GM12878 (cell line): ENCODE data around the gene MPPED1.

Experiments
- MXI1 ChIP-seq: fragments of 150-350 bp; IDR thresholded peaks from 2 replicates; pipeline ENCODE4 v1.6.1; 2011; ENCODE audit warnings: low read depth, mild to moderate bottlenecking, inconsistent platforms, low read length, improper control_type of control experiment
- NFYB ChIP-seq: IDR thresholded peaks from 2 replicates; pipeline ENCODE4 v1.6.1; 2011; ENCODE audit warnings: low read depth, mild to moderate bottlenecking, low read length, improper control_type of control experiment, moderate library complexity; ENCODE audit not compliant: insufficient read depth
- POLR2A ChIP-seq: IDR thresholded peaks from 2 replicates; pipeline ENCODE4 v1.6.1; 2011; ENCODE audit warnings: low read depth, mild to moderate bottlenecking, low read length
- ZNF217 ChIP-seq: fragments of 450-650 bp; IDR thresholded peaks from 2 replicates; pipeline ENCODE4 v1.6.1; 2017; ENCODE audit warnings: antibody characterized with exemption, mild to moderate bottlenecking
- TF ChIP-seq, protein P1 (sequence below), 3 experiments: IDR thresholded peaks in 2 of 3; conservative IDR thresholded peaks in 1 of 3; 2 replicates each; pipeline ENCODE4 v1.5.1; 2011; ENCODE audit warnings: low read depth in 3 of 3, low read length in 3 of 3, mild to moderate bottlenecking in 3 of 3, control low read depth in 2 of 3, moderate library complexity in 2 of 3, inconsistent platforms in 1 of 3, mixed read lengths in 1 of 3; ENCODE audit not compliant: control insufficient read depth in 2 of 3, insufficient read depth in 1 of 3; ENCODE audit errors: extremely low read depth in 1 of 3
- TF ChIP-seq, protein P2 (sequence below): IDR thresholded peaks from 2 replicates; pipeline ENCODE4 v1.6.1; 2011; ENCODE audit warnings: low read depth, low read length, improper control_type of control experiment, borderline replicate concordance

DNA sequence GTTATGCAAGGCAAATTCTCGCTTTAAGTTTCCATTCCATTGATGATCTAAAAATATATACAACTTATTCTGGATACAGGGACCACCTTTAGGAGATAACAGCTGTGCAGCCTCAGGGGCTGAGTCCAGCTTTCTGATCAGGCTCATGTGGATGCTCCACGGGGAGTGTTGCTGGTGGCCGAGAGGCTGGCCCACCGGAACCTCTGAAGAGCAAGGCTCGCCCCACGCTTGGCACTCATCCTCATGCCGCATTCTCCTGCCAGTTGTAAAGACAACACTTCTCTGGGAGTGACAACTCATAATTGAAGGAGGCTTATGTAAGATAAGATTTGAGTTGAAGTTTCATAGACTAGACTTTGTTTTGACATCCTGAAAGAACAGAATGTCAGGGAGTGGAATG lies 123.5 kb downstream of the MPPED1 start:
- TF ChIP-seq, protein P1, sequence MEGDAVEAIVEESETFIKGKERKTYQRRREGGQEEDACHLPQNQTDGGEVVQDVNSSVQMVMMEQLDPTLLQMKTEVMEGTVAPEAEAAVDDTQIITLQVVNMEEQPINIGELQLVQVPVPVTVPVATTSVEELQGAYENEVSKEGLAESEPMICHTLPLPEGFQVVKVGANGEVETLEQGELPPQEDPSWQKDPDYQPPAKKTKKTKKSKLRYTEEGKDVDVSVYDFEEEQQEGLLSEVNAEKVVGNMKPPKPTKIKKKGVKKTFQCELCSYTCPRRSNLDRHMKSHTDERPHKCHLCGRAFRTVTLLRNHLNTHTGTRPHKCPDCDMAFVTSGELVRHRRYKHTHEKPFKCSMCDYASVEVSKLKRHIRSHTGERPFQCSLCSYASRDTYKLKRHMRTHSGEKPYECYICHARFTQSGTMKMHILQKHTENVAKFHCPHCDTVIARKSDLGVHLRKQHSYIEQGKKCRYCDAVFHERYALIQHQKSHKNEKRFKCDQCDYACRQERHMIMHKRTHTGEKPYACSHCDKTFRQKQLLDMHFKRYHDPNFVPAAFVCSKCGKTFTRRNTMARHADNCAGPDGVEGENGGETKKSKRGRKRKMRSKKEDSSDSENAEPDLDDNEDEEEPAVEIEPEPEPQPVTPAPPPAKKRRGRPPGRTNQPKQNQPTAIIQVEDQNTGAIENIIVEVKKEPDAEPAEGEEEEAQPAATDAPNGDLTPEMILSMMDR (IDR thresholded peaks at IDR 0.05 in 2 of 3, conservative IDR thresholded peaks at IDR 0.05 in 1 of 3; ENCODE audit: control insufficient read depth in 2 of 3, extremely low read depth in 1 of 3, insufficient read depth in 1 of 3, low read depth in 3 of 3, low read length in 3 of 3) = no peak
- no peak for TF ChIP-seq POLR2A
- TF ChIP-seq ZNF217 = no peak
- TF ChIP-seq, protein P2, sequence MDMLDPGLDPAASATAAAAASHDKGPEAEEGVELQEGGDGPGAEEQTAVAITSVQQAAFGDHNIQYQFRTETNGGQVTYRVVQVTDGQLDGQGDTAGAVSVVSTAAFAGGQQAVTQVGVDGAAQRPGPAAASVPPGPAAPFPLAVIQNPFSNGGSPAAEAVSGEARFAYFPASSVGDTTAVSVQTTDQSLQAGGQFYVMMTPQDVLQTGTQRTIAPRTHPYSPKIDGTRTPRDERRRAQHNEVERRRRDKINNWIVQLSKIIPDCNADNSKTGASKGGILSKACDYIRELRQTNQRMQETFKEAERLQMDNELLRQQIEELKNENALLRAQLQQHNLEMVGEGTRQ = no peak
- TF ChIP-seq MXI1 = no peak
- TF ChIP-seq NFYB = no peak
